ENCODE results near the gene ANKRD16.
A peak's percentile ranks its signal among the peaks of the same experiment; 100 is the strongest.

Gene ANKRD16

DNA sequence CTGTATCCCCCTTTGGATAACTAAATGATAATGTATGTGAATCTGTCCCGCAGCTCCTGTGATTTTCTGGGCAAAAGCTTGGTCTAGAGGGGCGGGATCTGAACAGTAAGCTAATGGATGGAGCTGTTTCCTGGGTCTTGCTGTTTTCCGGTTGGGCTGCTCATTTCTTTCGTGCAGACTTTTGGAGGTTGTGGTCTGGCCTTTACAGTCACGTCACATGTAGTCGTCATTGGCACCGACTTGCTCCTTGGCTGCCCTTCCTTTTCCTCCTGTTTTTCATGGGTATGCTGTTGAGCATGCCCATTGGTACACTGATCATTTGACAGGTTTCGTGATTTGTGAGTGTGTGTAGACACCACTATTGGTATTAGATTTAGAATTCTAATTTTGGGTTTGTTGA, 2.3 kb upstream of the ANKRD16 start:
- Mint-ChIP-seq H3K36me3 (ENCODE audit: low read depth) (peaks cover 49% of the 10 kb centered on the region), H3K27ac (peak overlapping the region in 2 of 3 experiments; percentile 3 to 36), H3K4me1 (peaks cover 42% of the 10 kb centered on the region), H3K9me3 (no peaks in the 10 kb centered on the region), H3K4me3 (peak overlapping the region; percentile 83 to 96 (median 84)), H3K27me3 (ENCODE audit: low read depth) (no peaks in the 10 kb centered on the region)
- TF ChIP-seq, protein P1, sequence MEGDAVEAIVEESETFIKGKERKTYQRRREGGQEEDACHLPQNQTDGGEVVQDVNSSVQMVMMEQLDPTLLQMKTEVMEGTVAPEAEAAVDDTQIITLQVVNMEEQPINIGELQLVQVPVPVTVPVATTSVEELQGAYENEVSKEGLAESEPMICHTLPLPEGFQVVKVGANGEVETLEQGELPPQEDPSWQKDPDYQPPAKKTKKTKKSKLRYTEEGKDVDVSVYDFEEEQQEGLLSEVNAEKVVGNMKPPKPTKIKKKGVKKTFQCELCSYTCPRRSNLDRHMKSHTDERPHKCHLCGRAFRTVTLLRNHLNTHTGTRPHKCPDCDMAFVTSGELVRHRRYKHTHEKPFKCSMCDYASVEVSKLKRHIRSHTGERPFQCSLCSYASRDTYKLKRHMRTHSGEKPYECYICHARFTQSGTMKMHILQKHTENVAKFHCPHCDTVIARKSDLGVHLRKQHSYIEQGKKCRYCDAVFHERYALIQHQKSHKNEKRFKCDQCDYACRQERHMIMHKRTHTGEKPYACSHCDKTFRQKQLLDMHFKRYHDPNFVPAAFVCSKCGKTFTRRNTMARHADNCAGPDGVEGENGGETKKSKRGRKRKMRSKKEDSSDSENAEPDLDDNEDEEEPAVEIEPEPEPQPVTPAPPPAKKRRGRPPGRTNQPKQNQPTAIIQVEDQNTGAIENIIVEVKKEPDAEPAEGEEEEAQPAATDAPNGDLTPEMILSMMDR (IDR thresholded peaks at IDR 0.05; ENCODE audit: unreplicated experiment in 3 of 3) = no peak

DNA sequence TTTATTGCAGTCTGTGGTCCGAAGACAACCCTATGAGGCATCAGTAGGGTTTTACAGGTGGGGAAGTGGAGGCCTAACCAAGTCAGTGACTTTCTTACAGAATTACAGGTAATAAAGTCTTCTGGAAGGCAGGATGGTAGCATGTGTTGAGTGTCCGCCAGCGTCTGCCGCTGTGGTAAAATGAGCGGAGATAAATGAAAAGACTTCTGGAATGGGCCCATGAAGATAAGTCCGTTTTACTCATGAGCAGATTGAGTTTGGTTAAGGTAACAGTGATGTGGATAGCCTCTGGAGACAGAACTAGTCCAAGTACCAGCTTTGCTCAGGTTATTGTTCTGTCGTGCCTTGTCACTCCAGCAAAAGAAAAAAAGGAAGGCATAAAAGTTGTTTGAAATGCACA, 1.3 kb upstream of the ANKRD16 start:
- H3K4me1 Mint-ChIP-seq = peaks cover 45% of the 10 kb centered on the region
- peak overlapping the region; percentile 96 to 98 (median 98) for H3K4me3 Mint-ChIP-seq
- no peaks in the 10 kb centered on the region for H3K27me3 Mint-ChIP-seq (ENCODE audit: low read depth)
- H3K27ac Mint-ChIP-seq = peak overlapping the region; percentile 29 to 93 (median 85)
- peaks cover 43% of the 10 kb centered on the region for H3K36me3 Mint-ChIP-seq (ENCODE audit: low read depth)
- TF ChIP-seq, protein P1 (IDR thresholded peaks at IDR 0.05; ENCODE audit: unreplicated experiment in 3 of 3) = no peak
- H3K9me3 Mint-ChIP-seq = no peaks in the 10 kb centered on the region

DNA sequence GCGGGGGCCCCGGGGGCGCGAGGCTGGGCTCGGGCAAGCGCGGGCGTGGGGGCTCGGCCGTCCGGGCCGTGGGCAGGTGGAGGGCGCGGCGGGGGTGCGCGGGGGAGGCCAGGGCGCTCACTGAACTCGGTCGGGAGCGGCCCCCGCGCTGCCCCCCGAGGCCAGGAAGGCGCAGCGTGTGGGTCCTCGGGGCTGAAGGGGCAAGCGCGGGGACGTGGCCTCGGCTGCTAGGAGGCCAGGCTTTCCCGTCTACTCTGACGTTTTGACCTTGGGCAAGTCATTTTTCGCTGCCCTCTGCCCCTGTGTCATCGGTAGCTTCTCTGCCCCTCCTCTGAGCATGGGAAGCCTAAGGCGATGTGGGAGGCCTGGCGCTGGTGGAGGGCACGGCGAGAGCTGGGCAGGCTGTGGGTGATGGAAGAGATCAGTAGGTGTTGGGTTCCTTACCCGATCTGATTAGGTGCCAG, 791 bp upstream of the ANKRD16 start:
- peaks cover 43% of the 10 kb centered on the region for H3K36me3 Mint-ChIP-seq (ENCODE audit: low read depth)
- H3K4me1 Mint-ChIP-seq = peaks cover 45% of the 10 kb centered on the region
- no peaks in the 10 kb centered on the region for H3K9me3 Mint-ChIP-seq
- H3K4me3 Mint-ChIP-seq = peak overlapping the region; percentile 96 to 98 (median 98)
- peak overlapping the region; percentile 29 to 93 (median 85) for H3K27ac Mint-ChIP-seq
- TF ChIP-seq, protein P1 (IDR thresholded peaks at IDR 0.05; ENCODE audit: unreplicated experiment in 3 of 3) = no peak
- no peaks in the 10 kb centered on the region for H3K27me3 Mint-ChIP-seq (ENCODE audit: low read depth)

DNA sequence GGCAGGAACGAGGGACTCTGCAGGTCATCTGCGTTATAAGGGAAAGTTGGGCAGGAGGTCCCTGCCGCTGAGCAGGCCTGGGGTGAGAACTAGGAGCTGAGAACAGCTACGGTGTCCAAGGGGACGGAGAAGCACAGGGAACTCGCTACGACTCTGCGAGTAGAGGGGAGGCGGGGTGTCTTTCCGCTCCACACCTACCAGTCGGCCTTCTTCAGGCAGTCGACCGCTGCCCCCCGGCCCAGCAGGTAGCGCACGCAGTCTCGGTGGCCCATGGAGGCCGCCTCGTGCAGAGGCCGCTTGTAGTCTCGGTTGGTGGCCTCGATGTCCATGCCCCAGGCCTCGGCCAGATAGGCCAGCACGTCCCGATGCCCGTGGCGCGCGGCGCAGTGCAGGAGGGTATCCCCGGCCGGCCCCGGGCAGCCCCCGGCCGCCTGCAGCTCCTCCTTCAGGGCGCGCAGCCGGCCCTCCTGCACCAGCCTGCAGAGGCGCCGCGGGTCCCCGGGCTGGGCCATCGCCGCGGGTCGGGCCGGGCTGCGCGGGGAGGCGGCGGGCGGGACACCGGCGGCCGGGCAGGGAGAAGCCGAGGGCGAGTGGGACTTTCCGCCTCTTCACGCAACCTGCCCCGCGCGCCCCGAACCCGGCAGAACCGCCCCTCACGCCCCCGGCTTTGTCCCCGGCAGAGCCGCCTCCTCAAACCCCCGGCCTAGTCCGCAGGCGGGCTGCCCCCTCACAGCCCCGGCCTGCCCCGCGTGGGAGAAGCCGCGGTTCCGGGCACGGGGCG, 660 bp downstream of the ANKRD16 start:
- H3K9me3 Mint-ChIP-seq = no peaks in the 10 kb centered on the region
- no peaks in the 10 kb centered on the region for H3K27me3 Mint-ChIP-seq (ENCODE audit: low read depth)
- peaks cover 45% of the 10 kb centered on the region for H3K4me1 Mint-ChIP-seq
- peak overlapping the region; percentile 69 to 86 (median 83) for H3K27ac Mint-ChIP-seq
- H3K4me3 Mint-ChIP-seq = peak overlapping the region; percentile 89 to 96 (median 95)
- TF ChIP-seq, protein P1 (IDR thresholded peaks at IDR 0.05; ENCODE audit: unreplicated experiment in 3 of 3) = no peak
- peaks cover 40% of the 10 kb centered on the region for H3K36me3 Mint-ChIP-seq (ENCODE audit: low read depth)

DNA sequence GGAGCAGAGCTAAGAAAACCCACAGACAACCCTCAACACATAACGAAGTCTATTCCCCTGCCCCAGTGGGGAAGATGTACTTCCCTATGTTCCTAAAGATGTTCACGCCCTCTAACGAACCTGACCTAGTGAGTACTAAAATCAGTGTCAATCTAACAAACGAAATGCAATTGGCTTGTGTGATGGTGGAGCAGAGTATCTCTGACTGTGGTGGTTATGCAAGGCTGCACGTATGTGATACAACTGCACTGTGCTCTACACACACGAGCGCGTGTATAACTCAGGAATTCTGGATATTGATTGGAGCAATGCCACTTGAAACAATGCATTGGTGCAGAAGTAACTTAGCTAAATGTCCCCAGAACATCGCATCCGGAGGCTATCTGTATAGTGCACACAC, 1.3 kb downstream of the ANKRD16 start:
- peaks cover 41% of the 10 kb centered on the region for H3K4me1 Mint-ChIP-seq
- peak overlapping the region; percentile 89 to 96 (median 95) for H3K4me3 Mint-ChIP-seq

More for the DNA sequence above, 1.3 kb downstream of the ANKRD16 start:
- TF ChIP-seq, protein P1 (IDR thresholded peaks at IDR 0.05; ENCODE audit: unreplicated experiment in 3 of 3) = no peak
- H3K27ac Mint-ChIP-seq = peak overlapping the region; percentile 69 to 86 (median 83)
- H3K9me3 Mint-ChIP-seq = no peaks in the 10 kb centered on the region
- no peaks in the 10 kb centered on the region for H3K27me3 Mint-ChIP-seq (ENCODE audit: low read depth)
- H3K36me3 Mint-ChIP-seq (ENCODE audit: low read depth) = peaks cover 43% of the 10 kb centered on the region
